Hematopoietic multipotent progenitor cell treated with erythropoietin and hydrocortisone succinate and interleukin-3 and kit ligand, for 15 days (in vitro differentiated cells): Measurements from ENCODE around the gene ANKRD13B.

Experiments
- DNase-seq: peaks from one replicate; pipeline ENCODE4 v3.0.0-alpha.2; 2015; ENCODE audit warnings: low spot score

Gene ANKRD13B

DNA sequence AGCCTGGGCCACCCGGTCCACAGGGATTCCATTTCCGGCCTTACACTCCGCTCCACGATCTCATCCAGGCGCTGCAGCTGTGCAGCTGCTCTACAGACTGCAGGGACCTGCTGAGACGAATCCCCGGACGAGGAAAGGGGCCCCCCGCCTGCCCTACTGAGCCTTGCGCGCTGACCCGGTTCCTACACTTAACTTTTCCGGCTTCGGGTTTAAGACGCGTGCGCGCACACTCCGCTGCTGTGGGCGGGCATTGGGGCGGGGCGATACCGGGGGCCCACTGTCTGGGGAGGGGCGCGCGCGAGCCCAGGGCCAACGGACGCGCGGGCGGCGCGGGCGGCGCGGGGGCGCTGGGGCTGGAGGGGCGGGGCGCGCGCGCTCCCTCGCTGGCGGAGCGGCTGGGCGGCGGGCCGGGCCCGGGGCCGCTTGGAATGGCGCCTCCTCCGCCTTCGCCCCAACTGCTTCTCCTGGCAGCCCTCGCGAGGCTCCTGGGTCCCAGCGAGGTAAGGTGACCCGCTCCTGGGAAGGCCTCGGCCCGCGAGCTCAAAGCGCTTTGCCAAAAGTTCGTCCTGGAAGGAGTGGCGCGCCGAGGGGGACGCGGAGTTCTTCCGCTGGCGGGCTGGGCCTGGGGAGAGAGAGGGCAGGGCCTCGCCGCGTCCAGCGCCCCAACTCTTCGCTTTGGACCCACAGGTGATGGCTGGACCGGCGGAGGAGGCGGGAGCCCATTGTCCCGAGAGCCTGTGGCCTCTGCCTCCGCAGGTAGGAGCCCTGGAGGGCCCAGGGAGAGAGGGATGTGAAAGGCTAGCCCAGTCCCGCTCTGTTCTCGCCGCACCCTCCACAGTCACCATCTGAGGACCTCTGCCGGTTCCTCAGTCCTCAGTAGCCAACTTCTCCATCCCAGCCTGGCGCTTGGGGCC, 24.3 kb upstream of the ANKRD13B start, which contains the start of gene TP53I13:
TP53I13 (plus strand) TSS at position 371 of the 914 bp plus-strand sequence; CDS start at position 429, 58 bp downstream.
- no peak for DNase-seq

DNA sequence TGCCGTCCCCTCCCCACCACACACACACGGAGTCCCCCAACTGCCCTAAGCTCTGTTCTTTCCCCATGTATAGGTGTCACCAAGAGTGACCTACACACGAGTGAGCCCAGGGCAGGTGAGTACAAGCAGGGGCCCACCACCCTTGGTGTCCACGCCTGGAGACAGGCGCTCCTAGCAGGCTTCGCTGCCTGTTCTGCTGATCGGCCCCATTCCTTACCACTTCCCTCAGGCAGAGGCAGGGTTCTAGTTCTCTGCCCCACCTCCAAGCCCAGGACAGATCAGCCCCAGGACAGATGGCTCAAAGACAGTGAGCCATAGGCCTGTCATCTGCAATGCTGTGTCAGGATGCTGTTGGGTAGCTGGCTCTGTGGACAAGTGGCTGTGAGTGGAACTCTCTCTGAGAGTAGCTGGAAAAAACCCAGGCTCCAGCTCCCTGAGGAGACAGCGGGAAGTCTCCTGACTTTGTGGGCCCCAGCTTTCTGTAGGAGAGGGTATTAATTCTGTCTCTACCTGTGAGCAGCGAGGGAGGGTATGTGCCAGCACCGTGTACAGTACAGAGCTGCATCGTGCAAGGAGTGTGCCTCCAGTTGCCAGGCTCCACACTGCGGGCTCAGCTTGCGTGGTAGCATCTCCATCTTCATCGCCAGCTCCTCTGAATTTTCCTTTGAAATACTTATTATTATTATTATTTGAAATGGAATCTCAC, 23.5 kb upstream of the ANKRD13B start:
- no peak for DNase-seq

DNA sequence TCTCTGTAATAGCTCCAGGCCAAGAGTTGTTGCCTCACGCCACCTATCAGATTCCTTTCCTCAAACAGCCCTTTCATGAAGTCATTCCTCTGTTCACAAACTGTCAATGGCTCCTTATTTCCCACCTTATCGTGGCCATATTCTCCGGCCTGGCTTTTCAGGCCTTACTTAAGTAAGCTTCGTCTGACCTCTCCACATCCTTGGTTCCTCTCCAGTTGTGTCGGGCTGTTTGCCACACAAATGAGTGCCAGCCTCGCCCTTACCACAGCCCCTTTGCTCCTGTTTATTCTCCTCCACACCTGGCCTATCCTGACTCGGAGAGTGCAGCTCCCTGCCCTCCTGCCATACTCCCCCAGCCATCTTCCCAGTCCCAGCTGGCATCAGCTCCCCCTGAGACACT, 22.4 kb upstream of the ANKRD13B start:
- no peak for DNase-seq

DNA sequence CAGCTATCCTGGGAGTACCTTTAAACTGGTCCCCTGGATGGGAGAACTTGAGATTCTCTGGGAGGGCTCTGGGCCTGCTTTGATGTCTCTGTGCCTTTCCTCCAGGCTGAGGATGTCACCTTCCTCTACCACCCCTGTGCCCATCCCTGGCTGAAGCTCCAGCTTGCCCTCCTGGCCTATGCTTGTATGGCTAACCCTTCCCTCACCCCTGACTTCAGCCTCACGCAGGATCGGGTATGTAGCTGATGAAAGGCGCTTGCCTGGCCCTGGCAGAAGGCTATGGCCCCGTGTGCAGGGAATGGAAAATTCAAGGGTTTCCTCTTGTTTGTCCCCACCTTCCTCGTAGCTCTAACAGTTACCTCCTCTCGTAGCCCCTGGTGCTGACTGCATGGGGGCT, 21.4 kb upstream of the ANKRD13B start:
- DNase-seq: no peak

DNA sequence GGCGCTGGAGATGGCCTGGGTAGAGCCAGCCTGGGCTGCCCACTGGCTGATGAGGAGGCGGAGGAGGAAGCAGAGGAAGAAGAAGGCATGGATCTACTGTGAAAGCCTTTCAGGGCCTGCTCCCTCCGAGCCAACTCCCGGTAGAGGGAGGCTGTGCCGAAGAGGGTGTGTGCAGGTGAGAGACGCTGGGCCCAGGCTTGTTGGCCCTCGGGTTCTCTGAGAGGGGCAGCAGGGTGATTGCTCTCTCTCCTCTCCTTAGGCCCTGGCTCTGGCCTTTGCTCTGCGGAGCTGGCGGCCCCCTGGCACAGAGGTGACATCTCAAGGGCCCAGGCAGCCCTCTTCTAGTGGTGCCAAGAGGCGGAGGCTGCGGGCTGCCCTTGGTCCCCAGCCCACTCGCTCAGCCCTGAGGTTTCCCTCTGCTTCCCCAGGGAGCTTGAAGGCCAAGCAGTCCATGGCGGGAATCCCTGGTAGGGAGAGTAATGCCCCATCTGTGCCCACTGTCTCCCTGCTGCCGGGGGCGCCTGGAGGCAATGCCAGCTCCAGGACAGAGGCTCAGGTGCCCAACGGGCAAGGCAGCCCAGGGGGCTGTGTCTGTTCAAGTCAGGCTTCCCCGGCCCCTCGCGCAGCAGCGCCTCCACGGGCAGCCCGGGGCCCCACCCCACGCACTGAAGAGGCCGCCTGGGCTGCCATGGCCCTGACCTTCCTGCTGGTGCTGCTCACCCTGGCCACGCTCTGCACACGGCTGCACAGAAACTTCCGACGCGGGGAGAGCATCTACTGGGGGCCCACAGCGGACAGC, 20.9 kb upstream of the ANKRD13B start:
- no peak for DNase-seq

DNA sequence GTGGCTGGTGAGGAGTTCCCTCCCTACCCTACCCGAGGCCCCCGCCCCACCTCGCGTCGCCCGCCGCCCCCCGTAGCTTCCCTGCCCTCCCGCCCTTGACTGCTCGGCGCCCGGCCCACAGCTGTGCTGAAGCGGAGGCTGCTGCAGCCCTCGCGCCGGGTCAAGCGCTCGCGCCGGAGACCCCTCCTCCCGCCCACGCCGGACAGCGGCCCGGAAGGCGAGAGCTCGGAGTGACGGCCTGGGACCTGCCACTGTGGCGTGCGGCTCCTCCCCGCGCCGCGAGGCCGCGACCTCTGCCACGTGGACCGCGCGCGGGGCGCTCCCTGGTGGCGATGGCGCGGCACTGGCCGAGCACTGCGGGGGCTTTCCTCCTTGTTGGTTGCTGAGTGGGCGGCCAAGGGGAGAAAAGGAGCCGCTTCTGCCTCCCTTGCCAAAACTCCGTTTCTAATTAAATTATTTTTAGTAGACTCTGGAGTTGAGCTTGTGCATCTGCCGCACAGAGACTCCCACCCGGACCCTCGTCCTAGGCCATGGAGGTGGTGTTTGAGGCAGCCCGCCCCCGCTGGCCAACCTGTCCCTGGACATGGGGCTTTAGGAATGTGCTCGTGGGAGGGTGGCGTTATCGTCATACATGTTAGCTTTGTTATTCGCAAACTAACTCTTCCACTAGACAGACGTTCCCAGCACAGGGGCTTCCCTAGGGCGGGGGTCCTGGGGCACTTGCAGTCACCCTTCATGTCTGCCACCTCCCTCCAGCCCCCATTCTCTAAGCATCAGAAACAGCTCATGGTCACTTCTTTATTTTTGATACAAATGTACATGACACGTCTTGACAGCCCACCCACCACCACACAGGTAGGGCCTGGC, 20.0 kb upstream of the ANKRD13B start:
- no peak for DNase-seq

DNA sequence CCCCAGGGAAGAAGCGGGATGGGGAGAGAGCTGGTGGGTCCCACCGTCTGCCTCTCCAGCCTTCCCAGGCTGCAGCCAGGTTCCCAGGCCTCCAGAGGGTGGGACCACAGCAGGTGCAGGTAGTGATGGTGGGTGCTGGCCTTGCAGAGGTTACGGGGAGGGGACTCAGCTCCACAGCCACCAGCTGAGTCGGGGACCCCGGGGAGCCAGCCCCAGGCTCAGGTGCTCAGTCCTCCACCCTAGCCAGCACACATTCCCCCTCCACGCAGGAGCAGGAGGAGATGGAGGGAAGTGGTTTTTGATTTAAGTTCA, 19.4 kb upstream of the ANKRD13B start:
- DNase-seq: no peak

DNA sequence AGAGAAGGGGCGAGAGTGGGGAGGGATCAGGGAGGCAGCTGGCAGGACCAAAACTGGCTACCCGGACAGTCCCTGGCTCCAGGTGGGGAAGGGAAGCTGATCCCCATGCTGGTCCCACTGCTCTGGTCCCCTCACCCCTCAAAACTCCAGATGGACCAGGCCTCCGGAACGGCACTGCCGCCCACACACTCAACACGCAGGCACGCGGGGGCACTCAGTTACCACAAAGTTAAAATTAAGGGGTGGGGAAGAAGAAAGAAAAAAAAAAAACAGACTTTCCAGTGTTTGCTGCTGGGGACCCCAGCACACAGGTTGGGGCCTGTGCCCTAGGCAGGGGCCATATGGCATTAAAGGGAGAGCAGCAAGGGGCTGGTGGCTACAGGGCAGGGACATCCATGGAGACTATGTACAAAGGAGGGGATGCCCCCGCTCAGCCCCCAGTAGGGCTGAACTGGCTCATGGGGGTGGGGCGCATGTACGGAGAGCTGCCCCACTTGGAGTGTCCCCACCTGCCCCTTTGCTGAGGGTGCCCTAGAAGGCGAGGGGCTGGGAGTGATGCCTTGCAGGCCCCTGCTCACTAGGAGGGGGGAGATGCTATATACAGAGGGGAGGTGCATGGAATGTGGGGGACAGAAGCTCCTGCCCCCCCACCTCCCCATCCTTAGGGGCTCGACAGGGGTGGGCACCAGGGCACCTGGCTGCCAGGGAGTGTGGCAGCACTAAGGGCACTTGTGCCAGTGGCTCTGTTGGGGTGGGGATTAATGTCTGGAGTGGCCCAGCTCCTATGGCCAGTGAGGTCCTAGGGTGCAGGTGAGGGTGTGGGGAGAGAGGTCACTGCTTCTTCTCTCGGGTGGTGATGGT, 18.8 kb upstream of the ANKRD13B start:
- DNase-seq: no peak

DNA sequence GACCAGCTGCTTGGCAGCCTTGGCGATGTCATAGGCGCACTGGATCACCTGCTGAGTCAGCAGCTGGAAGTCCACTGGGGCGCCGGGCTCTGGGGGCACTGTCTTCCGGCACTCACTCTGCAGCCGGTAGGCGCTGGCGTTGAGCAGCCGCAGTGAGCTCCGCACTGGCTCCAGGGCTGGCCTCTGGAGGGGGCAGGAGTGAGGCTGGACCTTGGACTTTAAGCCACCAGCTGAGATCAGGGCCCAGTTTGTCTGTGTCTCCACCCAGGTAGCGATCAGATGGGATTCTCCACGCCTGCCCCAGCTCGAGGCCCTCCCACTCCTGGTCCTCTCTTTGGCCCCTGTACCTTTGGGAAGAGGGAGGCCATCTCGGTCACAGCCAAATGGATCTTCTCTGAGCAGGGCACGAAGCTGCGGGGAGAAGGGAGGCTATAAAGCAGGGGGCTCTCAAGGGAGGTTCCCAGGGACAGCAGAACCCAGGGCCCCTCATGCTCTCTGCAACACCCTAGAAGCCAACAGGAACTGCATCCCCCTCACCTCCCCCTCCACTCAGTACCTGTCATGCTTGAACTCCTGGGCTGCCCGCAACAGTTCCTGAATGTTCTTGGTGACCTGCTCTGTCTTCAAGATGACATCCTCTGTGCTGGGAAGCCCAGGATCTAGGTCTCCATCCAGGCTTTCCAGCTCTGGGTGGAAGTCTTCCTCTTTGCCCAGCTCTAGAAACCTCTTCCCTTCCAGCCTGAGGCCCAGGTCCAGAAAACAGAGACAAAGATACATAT, 18.0 kb upstream of the ANKRD13B start:
- no peak for DNase-seq

DNA sequence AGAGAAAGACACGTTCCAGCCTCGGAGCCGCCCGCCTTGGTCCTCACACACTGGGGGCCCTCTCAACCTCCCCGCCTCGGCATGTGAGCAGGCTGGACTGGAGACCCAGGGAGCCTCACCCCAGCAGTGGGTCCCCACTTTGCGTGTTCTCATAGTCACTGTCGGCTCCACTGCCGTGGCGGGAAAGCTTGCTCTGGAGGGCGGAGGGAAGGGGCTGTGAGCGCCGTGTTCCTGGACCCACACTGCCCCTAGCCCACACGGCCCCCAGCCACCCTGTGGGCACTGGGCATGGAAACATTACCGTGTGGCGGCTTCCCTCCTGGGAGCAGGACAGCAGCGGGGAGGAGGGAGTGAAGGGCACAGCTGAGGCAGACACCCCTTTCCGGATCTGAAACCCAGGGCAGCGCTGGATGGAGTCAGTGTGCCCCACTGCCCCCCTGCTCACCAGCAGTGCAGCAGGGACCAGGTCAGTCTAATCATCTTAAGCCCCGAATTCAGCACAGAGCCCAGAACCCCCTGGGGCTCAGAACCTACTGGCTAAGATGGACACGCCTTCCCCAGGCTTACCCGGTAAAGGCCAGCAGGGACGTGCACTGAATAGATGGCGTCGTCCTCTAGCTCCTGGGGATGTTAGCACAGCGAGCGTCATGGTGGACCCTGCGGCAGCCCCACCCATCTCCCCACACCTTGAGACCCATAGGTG, 17.3 kb upstream of the ANKRD13B start:
- no peak for DNase-seq

DNA sequence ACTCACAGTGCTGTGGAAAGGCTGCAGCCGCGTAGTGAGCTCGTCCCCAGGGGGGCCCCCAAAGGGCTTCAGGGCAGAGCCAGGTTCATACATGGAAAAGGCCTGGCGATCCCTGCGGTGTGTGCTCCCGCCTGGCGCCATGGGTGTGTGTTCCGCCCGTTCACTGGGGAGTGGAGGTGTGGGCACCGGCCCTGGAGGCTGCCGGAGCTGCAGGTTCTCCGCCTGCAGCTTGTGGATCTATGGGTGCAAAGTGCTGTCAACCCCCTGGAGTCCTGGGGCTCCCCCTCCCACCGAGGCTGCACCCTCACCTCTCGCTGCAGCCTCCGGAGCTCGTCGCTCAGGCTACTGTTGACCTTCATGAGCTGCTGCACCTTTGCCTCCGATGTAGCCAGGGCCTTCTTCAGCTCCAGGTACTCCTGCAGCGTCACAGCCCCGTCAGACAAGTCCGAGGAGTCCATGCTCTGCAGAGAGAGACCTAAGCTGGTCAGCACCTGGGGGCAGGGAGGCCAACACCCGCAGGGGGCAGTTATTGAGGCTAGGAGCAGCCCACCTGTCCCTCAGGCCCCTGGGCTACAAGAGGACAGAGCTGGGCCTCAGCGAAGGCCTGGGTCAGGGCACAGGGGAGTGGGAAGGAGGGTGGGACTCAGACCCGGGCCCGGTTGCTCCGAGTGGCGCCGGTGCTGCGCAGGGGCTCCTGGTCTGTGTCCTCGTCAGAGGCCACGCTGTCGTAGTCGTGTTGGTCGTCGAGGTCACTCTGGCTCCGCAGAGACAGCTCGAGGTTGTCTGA, 16.5 kb upstream of the ANKRD13B start:
- DNase-seq: no peak

DNA sequence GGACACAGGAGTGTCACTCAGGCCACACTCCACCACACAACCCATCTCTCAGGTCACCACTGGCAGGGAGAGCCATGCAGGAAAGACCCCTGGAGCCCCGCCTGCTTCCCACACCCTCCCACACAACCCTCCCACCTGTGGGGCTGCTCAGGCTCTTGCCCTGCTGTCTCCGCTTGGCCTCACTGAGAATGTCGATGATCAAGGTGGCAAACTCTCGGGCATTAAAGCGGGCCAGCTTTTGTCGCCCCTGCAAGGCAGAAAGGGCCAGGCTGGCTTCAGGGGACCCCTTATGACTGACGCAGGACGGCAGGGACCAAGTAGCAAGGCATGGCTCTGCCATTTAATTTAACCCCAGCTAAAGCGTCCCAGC, 15.9 kb upstream of the ANKRD13B start:
- no peak for DNase-seq

DNA sequence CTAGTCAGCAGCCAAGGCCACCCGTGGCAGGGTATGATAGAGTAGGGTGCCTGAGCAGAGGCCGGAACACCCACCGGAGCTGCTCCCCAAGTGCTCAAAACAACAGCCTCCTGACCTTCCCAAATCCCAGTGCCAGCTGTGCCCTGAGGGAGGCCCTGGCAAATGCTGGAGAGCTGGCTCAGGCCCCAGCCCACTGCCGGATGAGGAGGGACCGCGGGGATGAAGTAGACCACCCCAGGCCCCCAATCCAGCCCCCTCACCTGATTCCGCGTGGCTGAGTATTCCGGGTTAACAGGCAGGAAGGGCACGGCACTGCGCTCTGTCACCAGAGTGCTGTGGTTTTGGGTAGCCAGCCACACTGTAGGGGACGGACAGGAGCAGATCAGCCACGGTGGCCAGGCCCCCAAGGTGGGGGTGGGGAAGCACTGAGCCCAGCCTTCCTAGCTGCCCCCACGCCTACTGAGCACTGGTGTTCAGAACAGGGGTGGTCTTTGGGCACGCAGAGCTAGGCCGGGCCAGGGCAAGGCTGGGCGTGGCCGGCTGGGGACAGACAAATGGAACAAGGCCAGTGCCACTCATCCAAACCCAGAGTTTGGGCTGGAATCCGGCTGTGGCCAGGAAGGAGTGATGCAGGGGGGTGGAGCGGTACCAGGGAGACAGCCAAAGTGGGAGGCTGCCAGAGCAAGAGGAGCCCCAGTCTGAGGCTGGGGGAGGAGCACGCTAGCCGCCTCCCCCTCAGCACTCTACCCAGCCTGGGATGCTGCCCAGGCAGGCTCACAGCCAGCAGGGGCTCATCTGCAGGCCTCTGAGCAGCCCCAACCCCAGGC, 15.3 kb upstream of the ANKRD13B start:
- no peak for DNase-seq

DNA sequence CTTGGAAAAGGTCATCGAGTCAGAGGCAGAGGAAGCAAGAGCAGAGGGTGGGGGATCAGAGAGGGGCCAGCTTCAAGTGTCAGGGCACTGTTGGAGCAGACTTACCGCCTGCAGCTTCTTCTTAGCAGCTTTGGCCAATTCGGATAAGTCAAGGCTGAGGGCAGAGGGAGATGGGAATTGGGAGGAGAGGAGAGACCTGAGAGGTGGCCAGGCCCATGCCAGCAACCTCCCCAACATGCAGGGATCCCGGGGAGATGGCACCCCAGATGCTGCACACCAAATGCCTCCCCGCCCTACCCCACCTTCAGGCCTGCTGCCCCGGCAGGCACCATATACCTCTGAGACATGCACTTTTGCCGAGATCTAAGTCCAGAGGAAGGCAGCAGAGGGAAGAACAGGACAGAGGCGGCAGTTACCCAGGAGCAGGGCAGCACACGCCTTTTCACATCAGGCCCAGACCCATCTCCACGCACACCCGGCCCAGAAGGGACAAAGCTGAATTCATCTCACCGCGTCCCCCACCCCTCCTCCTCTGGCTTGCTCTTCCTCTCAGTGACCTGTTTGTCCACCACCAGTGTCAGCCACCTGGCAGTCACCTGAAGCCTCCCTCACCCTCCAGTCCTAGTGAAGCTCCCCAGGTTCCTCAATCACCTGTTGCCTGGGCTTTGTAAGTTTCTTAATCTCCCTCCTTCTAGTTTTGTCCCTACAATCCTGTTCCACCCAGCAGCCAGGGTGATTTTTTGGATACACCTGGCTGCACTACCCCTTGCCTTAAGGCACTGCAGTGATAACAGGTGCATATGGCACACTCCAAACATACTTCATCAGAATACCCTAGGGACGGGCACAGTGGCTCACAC, 14.1 kb upstream of the ANKRD13B start:
- DNase-seq: no peak

DNA sequence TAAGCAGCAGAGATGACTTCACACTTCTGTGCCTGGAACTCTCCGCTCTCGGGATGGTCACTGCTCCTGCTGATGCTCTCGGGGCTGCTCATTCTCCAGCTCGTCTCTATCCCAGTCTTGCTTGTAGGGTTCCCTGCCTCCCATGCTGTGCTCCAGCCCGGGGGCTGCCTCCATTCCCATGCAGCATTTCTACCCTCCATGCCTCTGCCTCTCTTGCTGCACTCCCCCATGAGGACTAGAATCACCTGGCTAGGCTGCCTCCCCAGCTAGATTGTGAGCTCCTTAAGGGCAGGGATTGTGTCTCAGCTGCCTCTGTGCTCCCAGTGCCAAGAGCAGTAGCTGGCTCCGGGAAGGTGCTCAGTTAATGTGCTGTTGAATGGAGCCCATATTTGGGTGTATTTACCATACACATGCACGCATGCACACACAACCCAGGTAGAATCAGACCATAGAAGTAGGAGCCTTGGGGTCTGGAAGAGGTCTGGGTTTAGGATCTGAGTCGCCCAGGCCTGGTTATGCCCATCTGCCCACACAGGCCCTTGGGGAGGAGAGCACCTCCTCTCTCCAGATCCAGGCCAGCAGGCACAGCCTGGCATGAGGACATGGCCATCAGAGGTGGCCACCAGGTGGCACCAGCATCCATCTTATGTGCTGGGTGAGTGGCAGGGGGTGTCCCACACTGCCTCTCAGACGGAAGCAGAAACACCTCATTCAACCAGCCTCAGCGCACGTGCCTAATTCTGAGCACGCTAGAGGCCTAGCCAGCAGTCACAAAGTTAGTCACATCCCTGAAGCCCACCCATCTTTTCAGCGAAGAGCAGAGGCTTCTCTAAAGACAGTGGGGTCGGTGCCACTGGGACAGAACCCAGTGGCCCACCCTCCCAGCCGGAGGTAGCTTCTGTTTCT, 12.8 kb upstream of the ANKRD13B start:
- peak; percentile 64 for DNase-seq
